Measurements from ENCODE around the gene SLC35A2.

DNA sequence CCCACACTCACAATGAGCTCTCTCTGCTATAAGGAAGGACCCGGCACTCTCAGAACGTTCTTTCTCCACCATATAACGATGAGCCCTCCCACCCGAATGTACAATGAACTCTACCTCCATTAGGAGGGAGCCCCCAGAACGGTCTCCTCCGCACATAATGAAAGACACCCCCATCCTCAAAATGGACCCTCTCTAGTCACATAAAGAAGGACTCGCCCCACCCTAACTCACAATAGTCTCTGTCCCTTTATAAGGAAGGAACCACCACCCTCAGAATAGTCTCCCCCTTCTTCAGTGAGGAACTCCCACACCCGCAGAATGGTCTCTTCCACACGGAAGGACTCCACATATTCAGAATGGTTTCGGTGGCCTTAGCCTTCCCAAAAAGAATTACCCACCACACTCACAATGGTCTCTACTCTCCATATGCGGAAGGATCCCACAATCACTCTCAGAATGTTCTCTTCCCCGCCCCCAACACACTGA, 477 bp downstream of the SLC35A2 start:
- TF ChIP-seq YY1 (IDR thresholded peaks at IDR 0.05; ENCODE audit: insufficient read depth, insufficient read length) = no peak
- no peak for TF ChIP-seq SUZ12 (IDR thresholded peaks at IDR 0.05; ENCODE audit: extremely low read depth, insufficient read depth, insufficient read length)
- no peak for TF ChIP-seq ZNF274 (IDR thresholded peaks at IDR 0.05; ENCODE audit: low read depth, low read length)

All from NT2/D1 (cell line).